Psoas muscle (tissue), 8 donors: ENCODE measurements around the gene HEATR5A. TPM values are rescaled to one million over a fixed set of nuclear protein-coding genes. Genes with fewer than 3 reads are reported as not detected.
"Not testable (repeated sequence)": the region's sequence is repeated elsewhere in the genome, so short reads cannot be mapped to it uniquely, and the experiment has no call there.

Experiments
- ATAC-seq, 4 donors: fragments of 200-7000 bp; cut with Tn5 transposase; one replicate each; pipeline ENCODE4 v1.9.1; 2020; ENCODE audit warnings: moderate library complexity in 3 of 4, mild to moderate bottlenecking in 2 of 4
- DNase-seq, 2 donors: peaks; one replicate each; pipeline ENCODE4 v3.0.0-alpha.2; 2020
- H3K27ac ChIP-seq: fragments of 200-600 bp; one replicate; pipeline ENCODE4 v1.8.0; 2022
- H3K27me3 ChIP-seq, 3 donors: fragments of 200-600 bp in 1 of 3; one replicate each; pipeline versions ENCODE4 v1.6.1 to v1.8.0; 2013 to 2022; ENCODE audit warnings: low read length in 2 of 3, mild to moderate bottlenecking in 2 of 3, moderate library complexity in 1 of 3; ENCODE audit not compliant: insufficient read depth in 3 of 3
- H3K36me3 ChIP-seq, 2 donors: fragments of 200-600 bp in 1 of 2; one replicate each; pipeline versions ENCODE4 v1.6.1 to v1.8.0; 2013 to 2022; ENCODE audit warnings: low read depth in 1 of 2, mild to moderate bottlenecking in 1 of 2, moderate library complexity in 1 of 2; ENCODE audit not compliant: insufficient read depth in 1 of 2
- H3K4me1 ChIP-seq: fragments of 200-600 bp; one replicate; pipeline ENCODE4 v1.8.0; 2022
- H3K4me3 ChIP-seq: fragments of 200-600 bp; one replicate; pipeline ENCODE4 v1.8.0; 2022; ENCODE audit warnings: mild to moderate bottlenecking
- H3K9me3 ChIP-seq: fragments of 200-600 bp; one replicate; pipeline ENCODE4 v1.8.0; 2022
- WGBS, 3 donors: extraction: QIAGEN DNeasy Blood & Tissue Kit; methylation state at CpG; one replicate each; pipeline versions ENCODE4 v1.1.6 to v1.1.7; 2013; 5-methylcytosine and 5-hydroxymethylcytosine counted together
- intact Hi-C, 2 donors: fragments of 100-400 bp; cut with DNase I; formaldehyde crosslinking; loops; one replicate each; pipeline versions ENCODE4 v1.11.0 to v1.14.2; 2022
- polyA plus RNA-seq, 3 donors: library from polyadenylated mRNA; stranded (reverse); fragments of 200-250 nt; gene quantifications; one replicate each; pipeline ENCODE4 v1.2.3, GENCODE V29; 2013
- total RNA-seq, 4 donors: library from RNA; stranded (reverse); fragmentation: NEBNext Ultra II Directional in 2 of 4; extraction: Animal tissue kit (Norgen Biotek cat#: 25700) in 2 of 4; gene quantifications; one replicate each; pipeline versions ENCODE4 v1.2.1 to v1.2.4, GENCODE V29; 2021 to 2023
- TF ChIP-seq, protein P1 (sequence below): fragments of 200-600 bp; IDR thresholded peaks from one replicate; pipeline ENCODE4 v1.8.0; 2022; ENCODE audit warnings: antibody characterized with exemption
- donor health status: healthy with polysubstance abuse.
- donor health status: DM: no; HTN: no; CAD: no; lungs with moderate emphysema.
- donor health status: Bipolar disorder and iron deficiency.
- donor health status: healthy.
- donor health status: DM: yes; HTN: yes; CAD: no.
- donor health status: DM: no; HTN: no; CAD: no.
- donor health status: DM: no; HTN: no; CAD: no.
- donor health status: DM: yes; HTN: yes; CAD: no.

Gene HEATR5A
- total and polyA plus RNA-seq, 7 donors: 10.2 to 40.4 (median 21.5) TPM

DNA sequence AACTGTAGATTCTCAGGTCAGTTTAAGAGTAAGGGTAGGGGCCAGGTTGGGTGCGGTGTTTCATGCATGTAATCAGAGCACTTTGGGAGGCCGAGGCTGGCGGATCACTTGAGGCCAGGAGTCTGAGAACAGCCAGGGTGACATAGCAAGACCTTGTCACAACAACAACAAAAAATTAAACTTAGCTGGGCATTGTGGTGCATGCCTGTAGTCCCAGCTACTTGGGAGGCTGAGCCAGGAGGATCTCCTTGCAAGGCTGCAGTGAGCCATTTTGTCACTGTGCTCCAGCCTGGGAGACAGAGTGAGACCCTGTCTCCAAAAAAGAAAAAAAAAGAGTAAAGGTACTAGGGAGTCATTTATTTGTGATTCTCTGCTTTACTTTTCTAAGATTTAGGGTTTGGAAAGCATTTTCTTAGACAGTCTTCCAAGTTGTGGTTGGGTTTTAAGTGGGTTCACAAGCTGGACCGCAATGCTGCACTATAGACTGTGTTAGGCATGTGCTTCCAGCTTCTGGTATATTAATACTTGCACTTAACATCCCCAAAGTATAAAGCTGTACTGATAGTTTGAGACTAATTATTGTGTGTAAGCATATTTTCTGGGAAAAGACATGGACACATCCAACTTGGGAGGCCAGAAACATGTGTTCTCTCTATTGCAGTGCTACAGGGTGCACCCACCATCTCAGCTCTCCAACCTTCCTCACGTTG lies 163.7 kb downstream of the HEATR5A start:
- Histone ChIP-seq H3K36me3 (no peaks in the 10 kb centered on the region), H3K27ac (no peak overlapping the region), H3K27me3 (no peaks in the 10 kb centered on the region), H3K9me3 (no peaks in the 10 kb centered on the region), H3K4me1 (no peaks in the 10 kb centered on the region), H3K4me3 (no peak overlapping the region)
- TF ChIP-seq, protein P1, sequence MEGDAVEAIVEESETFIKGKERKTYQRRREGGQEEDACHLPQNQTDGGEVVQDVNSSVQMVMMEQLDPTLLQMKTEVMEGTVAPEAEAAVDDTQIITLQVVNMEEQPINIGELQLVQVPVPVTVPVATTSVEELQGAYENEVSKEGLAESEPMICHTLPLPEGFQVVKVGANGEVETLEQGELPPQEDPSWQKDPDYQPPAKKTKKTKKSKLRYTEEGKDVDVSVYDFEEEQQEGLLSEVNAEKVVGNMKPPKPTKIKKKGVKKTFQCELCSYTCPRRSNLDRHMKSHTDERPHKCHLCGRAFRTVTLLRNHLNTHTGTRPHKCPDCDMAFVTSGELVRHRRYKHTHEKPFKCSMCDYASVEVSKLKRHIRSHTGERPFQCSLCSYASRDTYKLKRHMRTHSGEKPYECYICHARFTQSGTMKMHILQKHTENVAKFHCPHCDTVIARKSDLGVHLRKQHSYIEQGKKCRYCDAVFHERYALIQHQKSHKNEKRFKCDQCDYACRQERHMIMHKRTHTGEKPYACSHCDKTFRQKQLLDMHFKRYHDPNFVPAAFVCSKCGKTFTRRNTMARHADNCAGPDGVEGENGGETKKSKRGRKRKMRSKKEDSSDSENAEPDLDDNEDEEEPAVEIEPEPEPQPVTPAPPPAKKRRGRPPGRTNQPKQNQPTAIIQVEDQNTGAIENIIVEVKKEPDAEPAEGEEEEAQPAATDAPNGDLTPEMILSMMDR: no peak
- no peak for ATAC-seq
- intact Hi-C loops: no loop called here
- DNase-seq: no peak
- 87 to 96% (median 88%) methylated on average over 5 of the region's 5 CpGs for WGBS, 3 donors

DNA sequence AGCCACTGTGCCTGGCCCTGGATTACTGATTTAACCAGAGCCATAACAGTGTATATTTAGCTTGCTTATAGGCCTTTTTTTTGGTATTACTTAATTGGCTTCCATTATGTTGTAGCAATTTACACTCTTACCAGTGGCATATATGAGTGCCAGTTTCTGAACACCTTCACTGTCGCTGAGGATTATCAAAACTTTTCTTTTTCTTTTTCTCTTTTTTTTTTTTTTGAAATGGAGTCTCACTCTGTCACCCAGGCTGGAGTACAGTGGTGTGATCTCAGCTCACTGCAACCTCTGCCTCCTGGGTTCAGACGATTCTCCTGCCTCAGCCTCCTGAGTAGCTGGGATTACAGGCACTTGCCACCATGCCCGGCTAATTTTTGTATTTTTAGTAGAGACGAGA lies 164.4 kb downstream of the HEATR5A start:
- H3K27ac ChIP-seq, H3K4me3 ChIP-seq, H3K4me1 ChIP-seq, H3K27me3 ChIP-seq, DNase-seq, H3K9me3 ChIP-seq, intact Hi-C loops, ATAC-seq, H3K36me3 ChIP-seq: not testable (repeated sequence)
- 88 to 93% (median 92%) methylated on average over 4 of the region's 4 CpGs for WGBS, 3 donors

DNA sequence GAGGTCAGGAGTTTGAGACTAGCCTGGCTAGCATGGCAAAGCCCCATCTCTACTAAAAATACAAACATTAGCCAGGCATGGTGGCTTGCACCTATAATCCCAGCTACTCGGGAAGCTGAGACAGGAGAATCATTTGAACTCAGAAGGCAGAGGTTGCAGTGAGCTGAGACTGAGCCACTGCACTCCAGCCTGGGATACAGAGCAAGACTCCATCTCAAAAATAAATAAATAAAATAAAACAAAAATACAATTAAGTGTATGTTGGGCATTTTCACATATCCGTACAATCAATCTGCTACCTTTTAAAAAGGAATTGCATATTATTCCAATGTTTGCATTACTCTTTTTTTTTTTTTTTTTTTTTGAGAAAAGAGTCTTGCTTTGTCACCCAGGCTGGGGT lies 165.1 kb downstream of the HEATR5A start:
- no peaks in the 10 kb centered on the region for H3K9me3 ChIP-seq
- TF ChIP-seq, protein P1: no peak
- DNase-seq (no peak), ATAC-seq (no peak)
- H3K27me3 ChIP-seq: no peaks in the 10 kb centered on the region
- intact Hi-C loops: no loop called here
- no peak overlapping the region for H3K4me3 ChIP-seq
- H3K36me3 ChIP-seq: no peaks in the 10 kb centered on the region
- no peak overlapping the region for H3K27ac ChIP-seq
- no peaks in the 10 kb centered on the region for H3K4me1 ChIP-seq
- WGBS, 3 donors: 65 to 82% (median 79%) methylated on average over 2 of the region's 2 CpGs

DNA sequence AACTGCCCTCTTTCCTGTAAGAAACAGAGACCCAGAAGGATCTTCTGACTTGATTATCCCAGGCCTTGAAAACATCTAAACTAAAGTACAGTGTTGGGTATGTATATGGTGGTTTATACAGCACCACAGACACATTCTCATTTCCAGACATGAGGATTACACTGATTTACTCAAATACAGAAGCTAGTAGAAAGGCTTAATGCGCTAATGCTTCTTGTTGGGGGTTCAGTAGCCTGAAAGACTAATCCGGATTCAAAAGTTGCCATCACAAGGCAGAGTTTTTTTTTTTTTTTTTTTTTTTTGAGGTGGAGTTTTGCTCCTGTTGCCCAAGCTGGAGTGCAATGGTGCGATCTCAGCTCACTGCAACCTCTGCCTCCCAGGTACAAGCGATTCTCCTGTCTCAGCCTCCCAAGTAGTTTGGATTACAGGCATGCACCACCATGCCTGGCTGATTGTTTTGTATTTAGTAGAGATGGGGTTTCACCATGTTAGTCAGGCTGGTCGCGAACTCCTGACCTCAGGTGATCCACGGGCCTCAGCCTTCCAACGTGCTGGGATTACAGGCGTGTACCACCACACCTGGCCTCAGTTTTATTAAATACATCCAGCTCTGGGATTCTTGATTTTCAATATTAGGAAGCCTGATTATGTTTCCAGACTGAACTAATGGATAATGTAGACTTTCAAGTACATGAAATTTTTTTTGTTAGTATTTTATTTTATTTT lies 166.4 kb downstream of the HEATR5A start:
- no peak overlapping the region for H3K27ac ChIP-seq
- 89 to 93% (median 90%) methylated on average over 9 of the region's 9 CpGs for WGBS, 3 donors
- no peaks in the 10 kb centered on the region for H3K4me1 ChIP-seq
- H3K36me3 ChIP-seq: no peaks in the 10 kb centered on the region
- H3K9me3 ChIP-seq: no peaks in the 10 kb centered on the region
- no peaks in the 10 kb centered on the region for H3K27me3 ChIP-seq
- no peak for DNase-seq
- intact Hi-C loops: no loop called here
- ATAC-seq: no peak
- H3K4me3 ChIP-seq: no peak overlapping the region
- TF ChIP-seq, protein P1: no peak

DNA sequence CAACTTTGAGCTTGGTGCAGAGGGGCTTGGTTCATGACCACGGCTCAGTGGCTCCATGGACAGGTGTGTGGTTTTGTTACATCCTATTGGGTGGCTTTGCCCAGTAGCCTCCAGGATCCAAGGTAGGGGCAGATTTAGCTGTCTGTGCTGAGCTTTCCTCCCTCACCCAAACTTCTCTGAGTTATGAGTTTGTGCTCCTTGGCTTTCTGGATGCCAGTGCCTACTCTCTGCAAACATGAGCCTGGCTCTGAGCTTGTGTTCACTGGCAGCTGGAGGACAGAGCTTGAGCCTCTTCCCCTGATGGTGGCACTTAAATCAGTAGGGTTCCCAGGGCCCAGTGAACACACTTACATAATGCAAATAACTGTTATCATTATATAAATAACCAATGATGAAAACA lies 167.5 kb downstream of the HEATR5A start:
- no peaks in the 10 kb centered on the region for H3K36me3 ChIP-seq
- no peak for ATAC-seq
- WGBS, 3 donors: 58 to 85% (median 70%) methylated on average over 1 of the region's 1 CpG
- no peaks in the 10 kb centered on the region for H3K9me3 ChIP-seq
- H3K27me3 ChIP-seq: no peaks in the 10 kb centered on the region
- no peaks in the 10 kb centered on the region for H3K4me1 ChIP-seq
- intact Hi-C loops: no loop called here
- H3K4me3 ChIP-seq: no peak overlapping the region
- no peak overlapping the region for H3K27ac ChIP-seq
- TF ChIP-seq, protein P1: no peak
- DNase-seq: no peak
